ENCODE measurements around the gene PRKG1. TPM values are rescaled to one million over a fixed set of nuclear protein-coding genes. Genes with fewer than 3 reads are reported as not detected.

The PRKG1 gene
- total and polyA plus RNA-seq, 4 donors, result 0.46 to 5.1 (median 1.5) TPM

DNA sequence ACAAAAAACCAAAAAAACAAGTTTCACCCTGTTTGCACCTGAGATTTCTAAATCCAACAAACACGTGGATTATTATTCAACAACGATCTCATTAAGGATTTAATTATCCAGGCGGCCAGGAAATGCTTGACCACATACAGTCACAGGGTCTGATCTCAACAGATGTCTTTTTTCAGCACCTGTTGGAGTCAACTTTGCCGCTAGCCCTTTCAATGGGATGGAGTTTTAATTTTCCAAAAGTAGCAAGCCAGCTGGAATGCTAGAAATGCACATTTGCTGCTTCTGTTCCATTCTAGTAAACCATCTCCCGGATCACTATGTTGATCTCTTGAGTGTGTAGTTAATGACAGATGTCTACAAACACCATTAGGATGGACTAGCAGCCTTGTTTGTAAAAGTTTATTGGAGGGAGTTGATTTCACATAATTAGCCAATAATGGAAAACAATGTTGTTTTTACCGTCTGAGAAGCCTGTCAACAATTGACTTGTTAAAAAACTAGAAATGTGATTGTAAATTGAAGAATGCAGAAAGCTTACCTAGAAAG, 1175.6 kb downstream of the PRKG1 start (continued):
- TF ChIP-seq, protein P1, sequence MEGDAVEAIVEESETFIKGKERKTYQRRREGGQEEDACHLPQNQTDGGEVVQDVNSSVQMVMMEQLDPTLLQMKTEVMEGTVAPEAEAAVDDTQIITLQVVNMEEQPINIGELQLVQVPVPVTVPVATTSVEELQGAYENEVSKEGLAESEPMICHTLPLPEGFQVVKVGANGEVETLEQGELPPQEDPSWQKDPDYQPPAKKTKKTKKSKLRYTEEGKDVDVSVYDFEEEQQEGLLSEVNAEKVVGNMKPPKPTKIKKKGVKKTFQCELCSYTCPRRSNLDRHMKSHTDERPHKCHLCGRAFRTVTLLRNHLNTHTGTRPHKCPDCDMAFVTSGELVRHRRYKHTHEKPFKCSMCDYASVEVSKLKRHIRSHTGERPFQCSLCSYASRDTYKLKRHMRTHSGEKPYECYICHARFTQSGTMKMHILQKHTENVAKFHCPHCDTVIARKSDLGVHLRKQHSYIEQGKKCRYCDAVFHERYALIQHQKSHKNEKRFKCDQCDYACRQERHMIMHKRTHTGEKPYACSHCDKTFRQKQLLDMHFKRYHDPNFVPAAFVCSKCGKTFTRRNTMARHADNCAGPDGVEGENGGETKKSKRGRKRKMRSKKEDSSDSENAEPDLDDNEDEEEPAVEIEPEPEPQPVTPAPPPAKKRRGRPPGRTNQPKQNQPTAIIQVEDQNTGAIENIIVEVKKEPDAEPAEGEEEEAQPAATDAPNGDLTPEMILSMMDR (IDR thresholded peaks at IDR 0.05; ENCODE audit: low read depth, low read length, missing input control), result no peak
- no peak for TF ChIP-seq HNF4G (IDR thresholded peaks at IDR 0.05)

DNA sequence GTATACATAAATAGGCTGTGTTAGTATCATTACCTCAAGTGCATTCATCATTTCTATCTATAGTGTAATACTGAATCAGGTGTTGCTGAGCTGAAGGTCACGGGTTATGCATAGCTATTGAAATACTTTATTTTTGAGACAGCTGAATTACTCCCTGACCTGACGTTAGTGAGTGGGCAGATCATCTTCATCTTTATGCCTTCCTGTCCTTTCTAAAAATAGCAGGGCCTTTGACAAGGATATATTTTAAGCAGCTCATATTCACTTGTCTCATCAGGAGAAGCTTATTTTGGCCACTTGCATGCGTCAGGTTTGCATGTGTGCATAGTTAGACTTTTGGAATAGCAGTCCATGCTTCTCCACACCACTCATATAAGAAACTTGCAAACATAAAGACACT, 1176.2 kb downstream of the PRKG1 start:
- TF ChIP-seq, protein P1 (IDR thresholded peaks at IDR 0.05; ENCODE audit: low read depth, low read length, missing input control), result no peak
- TF ChIP-seq YY1 (IDR thresholded peaks at IDR 0.05), result no peak
- no peak for TF ChIP-seq FOXA1 (IDR thresholded peaks at IDR 0.05)
- no peak for TF ChIP-seq HNF4G (IDR thresholded peaks at IDR 0.05)
- no peak for TF ChIP-seq SP1 (IDR thresholded peaks at IDR 0.05)
- no peak for TF ChIP-seq RXRA (IDR thresholded peaks at IDR 0.05)
- TF ChIP-seq, protein P2, sequence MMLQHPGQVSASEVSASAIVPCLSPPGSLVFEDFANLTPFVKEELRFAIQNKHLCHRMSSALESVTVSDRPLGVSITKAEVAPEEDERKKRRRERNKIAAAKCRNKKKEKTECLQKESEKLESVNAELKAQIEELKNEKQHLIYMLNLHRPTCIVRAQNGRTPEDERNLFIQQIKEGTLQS (IDR thresholded peaks at IDR 0.05), result no peak
- no peak for TF ChIP-seq FOXA2 (IDR thresholded peaks at IDR 0.05)
- no peak for TF ChIP-seq HNF4A (conservative IDR thresholded peaks at IDR 0.05)
- TF ChIP-seq, protein P3, sequence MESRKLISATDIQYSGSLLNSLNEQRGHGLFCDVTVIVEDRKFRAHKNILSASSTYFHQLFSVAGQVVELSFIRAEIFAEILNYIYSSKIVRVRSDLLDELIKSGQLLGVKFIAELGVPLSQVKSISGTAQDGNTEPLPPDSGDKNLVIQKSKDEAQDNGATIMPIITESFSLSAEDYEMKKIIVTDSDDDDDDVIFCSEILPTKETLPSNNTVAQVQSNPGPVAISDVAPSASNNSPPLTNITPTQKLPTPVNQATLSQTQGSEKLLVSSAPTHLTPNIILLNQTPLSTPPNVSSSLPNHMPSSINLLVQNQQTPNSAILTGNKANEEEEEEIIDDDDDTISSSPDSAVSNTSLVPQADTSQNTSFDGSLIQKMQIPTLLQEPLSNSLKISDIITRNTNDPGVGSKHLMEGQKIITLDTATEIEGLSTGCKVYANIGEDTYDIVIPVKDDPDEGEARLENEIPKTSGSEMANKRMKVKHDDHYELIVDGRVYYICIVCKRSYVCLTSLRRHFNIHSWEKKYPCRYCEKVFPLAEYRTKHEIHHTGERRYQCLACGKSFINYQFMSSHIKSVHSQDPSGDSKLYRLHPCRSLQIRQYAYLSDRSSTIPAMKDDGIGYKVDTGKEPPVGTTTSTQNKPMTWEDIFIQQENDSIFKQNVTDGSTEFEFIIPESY (IDR thresholded peaks at IDR 0.05), result no peak
- TF ChIP-seq EGR1 (IDR thresholded peaks at IDR 0.05; ENCODE audit: low read depth in 2 of 2), result no peak
- Histone ChIP-seq H3K4me3 (ENCODE audit: low read depth in 1 of 3, low read length in 3 of 3) (no peak overlapping the region), H3K36me3 (ENCODE audit: control insufficient read depth in 4 of 4, insufficient read depth in 3 of 4, low read depth in 1 of 4, low read length in 3 of 4) (no peaks in the 10 kb centered on the region), H3K9me3 (ENCODE audit: control insufficient read depth in 4 of 4, low read length in 3 of 4) (no peaks in the 10 kb centered on the region), H3K9ac (ENCODE audit: low read depth in 1 of 2, low read length in 2 of 2) (no peak overlapping the region), H3K4me1 (ENCODE audit: control insufficient read depth in 4 of 4, insufficient read depth in 4 of 4, low read length in 3 of 4) (no peaks in the 10 kb centered on the region), H3K27ac (ENCODE audit: low read depth in 1 of 2, low read length in 2 of 2) (no peak overlapping the region), H3K27me3 (ENCODE audit: control insufficient read depth in 4 of 4, insufficient read depth in 4 of 4, low read length in 3 of 4) (no peaks in the 10 kb centered on the region)
- WGBS, result 73% methylated on average over 3 of the region's 3 CpGs
- DNase-seq (ENCODE audit: low spot score), result no peak

DNA sequence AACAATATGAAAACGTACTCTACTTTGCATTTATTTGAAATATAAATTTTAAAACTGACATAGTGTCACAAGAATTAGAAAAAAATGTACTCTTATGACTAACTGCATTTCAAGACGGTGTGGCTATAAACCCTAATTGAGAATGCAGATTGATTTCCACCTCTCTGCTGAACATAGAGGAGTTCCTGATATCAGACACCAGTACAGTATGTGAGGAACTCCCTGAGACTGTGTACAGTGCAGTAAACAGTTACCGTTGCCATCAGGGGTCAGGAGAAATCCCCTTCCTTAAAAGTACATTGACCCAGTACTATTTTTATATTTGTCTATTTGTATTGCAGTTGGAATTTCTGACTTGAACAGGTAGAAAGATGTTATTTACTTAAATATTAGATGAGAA, 1178.0 kb downstream of the PRKG1 start:
- no peak for DNase-seq (ENCODE audit: low spot score)
- H3K27ac ChIP-seq (ENCODE audit: low read depth in 1 of 2, low read length in 2 of 2), result no peak overlapping the region
- 66% methylated on average over 3 of the region's 3 CpGs for WGBS
- H3K4me1 ChIP-seq (ENCODE audit: control insufficient read depth in 4 of 4, insufficient read depth in 4 of 4, low read length in 3 of 4), result no peaks in the 10 kb centered on the region
- H3K36me3 ChIP-seq (ENCODE audit: control insufficient read depth in 4 of 4, insufficient read depth in 3 of 4, low read depth in 1 of 4, low read length in 3 of 4), result no peaks in the 10 kb centered on the region
- no peak overlapping the region for H3K9ac ChIP-seq (ENCODE audit: low read depth in 1 of 2, low read length in 2 of 2)
- no peaks in the 10 kb centered on the region for H3K9me3 ChIP-seq (ENCODE audit: control insufficient read depth in 4 of 4, low read length in 3 of 4)
- no peaks in the 10 kb centered on the region for H3K27me3 ChIP-seq (ENCODE audit: control insufficient read depth in 4 of 4, insufficient read depth in 4 of 4, low read length in 3 of 4)
- no peak overlapping the region for H3K4me3 ChIP-seq (ENCODE audit: low read depth in 1 of 3, low read length in 3 of 3)
- TF ChIP-seq GABPA (IDR thresholded peaks at IDR 0.05 in 1 of 2, conservative IDR thresholded peaks at IDR 0.05 in 1 of 2) (no peak), HNF4G (IDR thresholded peaks at IDR 0.05) (no peak), RAD21 (IDR thresholded peaks at IDR 0.05) (no peak), JUND (IDR thresholded peaks at IDR 0.05) (no peak), FOXA2 (IDR thresholded peaks at IDR 0.05) (no peak)
- TF ChIP-seq, protein P2 (IDR thresholded peaks at IDR 0.05), result no peak
- TF ChIP-seq, protein P4, sequence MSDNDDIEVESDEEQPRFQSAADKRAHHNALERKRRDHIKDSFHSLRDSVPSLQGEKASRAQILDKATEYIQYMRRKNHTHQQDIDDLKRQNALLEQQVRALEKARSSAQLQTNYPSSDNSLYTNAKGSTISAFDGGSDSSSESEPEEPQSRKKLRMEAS (IDR thresholded peaks at IDR 0.05), result no peak
- TF ChIP-seq, protein P1 (IDR thresholded peaks at IDR 0.05; ENCODE audit: low read depth, low read length, missing input control), result no peak
- TF ChIP-seq, protein P5, sequence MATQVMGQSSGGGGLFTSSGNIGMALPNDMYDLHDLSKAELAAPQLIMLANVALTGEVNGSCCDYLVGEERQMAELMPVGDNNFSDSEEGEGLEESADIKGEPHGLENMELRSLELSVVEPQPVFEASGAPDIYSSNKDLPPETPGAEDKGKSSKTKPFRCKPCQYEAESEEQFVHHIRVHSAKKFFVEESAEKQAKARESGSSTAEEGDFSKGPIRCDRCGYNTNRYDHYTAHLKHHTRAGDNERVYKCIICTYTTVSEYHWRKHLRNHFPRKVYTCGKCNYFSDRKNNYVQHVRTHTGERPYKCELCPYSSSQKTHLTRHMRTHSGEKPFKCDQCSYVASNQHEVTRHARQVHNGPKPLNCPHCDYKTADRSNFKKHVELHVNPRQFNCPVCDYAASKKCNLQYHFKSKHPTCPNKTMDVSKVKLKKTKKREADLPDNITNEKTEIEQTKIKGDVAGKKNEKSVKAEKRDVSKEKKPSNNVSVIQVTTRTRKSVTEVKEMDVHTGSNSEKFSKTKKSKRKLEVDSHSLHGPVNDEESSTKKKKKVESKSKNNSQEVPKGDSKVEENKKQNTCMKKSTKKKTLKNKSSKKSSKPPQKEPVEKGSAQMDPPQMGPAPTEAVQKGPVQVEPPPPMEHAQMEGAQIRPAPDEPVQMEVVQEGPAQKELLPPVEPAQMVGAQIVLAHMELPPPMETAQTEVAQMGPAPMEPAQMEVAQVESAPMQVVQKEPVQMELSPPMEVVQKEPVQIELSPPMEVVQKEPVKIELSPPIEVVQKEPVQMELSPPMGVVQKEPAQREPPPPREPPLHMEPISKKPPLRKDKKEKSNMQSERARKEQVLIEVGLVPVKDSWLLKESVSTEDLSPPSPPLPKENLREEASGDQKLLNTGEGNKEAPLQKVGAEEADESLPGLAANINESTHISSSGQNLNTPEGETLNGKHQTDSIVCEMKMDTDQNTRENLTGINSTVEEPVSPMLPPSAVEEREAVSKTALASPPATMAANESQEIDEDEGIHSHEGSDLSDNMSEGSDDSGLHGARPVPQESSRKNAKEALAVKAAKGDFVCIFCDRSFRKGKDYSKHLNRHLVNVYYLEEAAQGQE (IDR thresholded peaks at IDR 0.05), result no peak
